K562 (cell line): Measurements from ENCODE around the gene GET3. TPM values are rescaled to one million over a fixed set of nuclear protein-coding genes. Genes with fewer than 3 reads are reported as not detected.

Experiments
- ATF6 ChIP-seq: sonication (generic); formaldehyde crosslinking; IDR thresholded peaks from 2 replicates; pipeline ENCODE4 v1.4.0; 2020; ENCODE audit warnings: mild to moderate bottlenecking, missing genetic modification reagents
- CEBPB ChIP-seq: fragments of 450-650 bp; IDR thresholded peaks from 2 replicates; pipeline ENCODE4 v1.6.1; 2016; ENCODE audit warnings: missing genetic modification characterization, missing compliant biosample characterization
- FOXK1 ChIP-seq: sonication (generic); formaldehyde crosslinking; IDR thresholded peaks from 2 replicates; pipeline ENCODE4 v1.8.0; 2022; ENCODE audit warnings: missing genetic modification reagents, mild to moderate bottlenecking, borderline replicate concordance
- GATAD2A ChIP-seq: fragments of 450-650 bp; IDR thresholded peaks from 2 replicates; pipeline ENCODE4 v1.6.1; 2017
- GMEB1 ChIP-seq: fragments of 250-450 bp; sonication (Bioruptor Pico); IDR thresholded peaks from 2 replicates; pipeline ENCODE4 v1.4.0; 2020; ENCODE audit warnings: mild to moderate bottlenecking
- HLTF ChIP-seq: fragments of 450-650 bp; IDR thresholded peaks from 2 replicates; pipeline ENCODE4 v1.6.1; 2016
- HNRNPH1 ChIP-seq: fragments of 200-400 bp; formaldehyde crosslinking; optimal IDR thresholded peaks from 2 replicates; pipeline ENCODE3; 2017; ENCODE audit warnings: low read depth, mild to moderate bottlenecking, low read length, moderate library complexity
- MCM7 ChIP-seq, 2 experiments: fragments of 450-650 bp; IDR thresholded peaks; 2 replicates each; pipeline ENCODE4 v1.6.1; 2016 to 2018
- MECOM ChIP-seq: fragments of 250-450 bp; sonication (Bioruptor Pico); IDR thresholded peaks from 2 replicates; pipeline ENCODE4 v1.8.0; 2022; ENCODE audit warnings: inconsistent platforms
- ZNF57 ChIP-seq: fragments of 450-650 bp; formaldehyde crosslinking; IDR thresholded peaks from 2 replicates; pipeline ENCODE4 v1.4.0; 2020; ENCODE audit warnings: mild to moderate bottlenecking, moderate library complexity
- ZNF668 ChIP-seq: fragments of 250-450 bp; sonication (Bioruptor Pico); IDR thresholded peaks from 2 replicates; pipeline ENCODE4 v1.8.0; 2022; ENCODE audit warnings: mild to moderate bottlenecking, inconsistent platforms
- ZNF699 ChIP-seq: fragments of 250-450 bp; sonication (Bioruptor Pico); IDR thresholded peaks from 2 replicates; pipeline ENCODE4 v1.8.0; 2021; ENCODE audit warnings: mild to moderate bottlenecking, moderate library complexity; ENCODE audit not compliant: insufficient replicate concordance
- polyA plus RNA-seq, 8 experiments: library from polyadenylated mRNA; depleted of rRNA in 4 of 8; stranded (reverse) in 5 of 8; unstranded in 3 of 8; fragments of >200 nt; fragmentation: Nextera tagmentation in 2 of 8; fragmentation: Illumina TruSeq in 1 of 8; extraction: Ambion mirVana in 2 of 8; extraction: Trizol in 1 of 8; gene quantifications; 2 replicates each; pipeline versions ENCODE4 v1.2.1 to v1.2.3, GENCODE V29; 2011 to 2014; ENCODE audit warnings: inconsistent platforms in 1 of 8, missing spikeins in 1 of 8
- total RNA-seq, 7 experiments: library from RNA; depleted of rRNA in 6 of 7; stranded (reverse); fragments of >200 nt in 6 of 7; fragmentation: Illumina TruSeq in 2 of 7; extraction: Trizol in 2 of 7; gene quantifications; 2 replicates each; pipeline versions ENCODE4 v1.2.1 to v1.2.3, GENCODE V29; 2011 to 2021; ENCODE audit warnings: low replicate concordance in 1 of 7

Gene GET3
- total and polyA plus RNA-seq, 9 of the 15 experiments (the other 6 are each of a cell fraction or from before 2014, with no cell fraction given), result 8.3 to 83.5 (median 51.8) TPM

GRCh38 chr19:12783291-12783848 is 46.1 kb downstream of the GET3 start (continued):
- TF ChIP-seq ZNF699 (CRISPR knock-in tag), result no peak
- TF ChIP-seq HNRNPH1, result no peak
- TF ChIP-seq CEBPB (tag), result no peak
- no peak for TF ChIP-seq FOXK1
- TF ChIP-seq HLTF, result no peak
- no peak for TF ChIP-seq ATF6 (CRISPR knock-in tag)
- TF ChIP-seq ZNF668 (CRISPR knock-in tag), result no peak
- 0 out of 2 replicates have a peak, but pooled peaks have one; percentile 9 for TF ChIP-seq GATAD2A
- 0 out of 2 replicates have a peak, but pooled peaks have one; percentile 11 for TF ChIP-seq MECOM
- no peak for TF ChIP-seq MCM7 (IDR thresholded peaks at IDR 0.05)
- no peak for TF ChIP-seq ZNF57 (CRISPR knock-in tag)
- no peak for TF ChIP-seq GMEB1 (CRISPR knock-in tag)
- TF ChIP-seq, all 486 proteins: peak for 5
